Choroid plexus epithelial cell (primary cell): ENCODE measurements around the gene CDK19.

Experiments
- DNase-seq: peaks from one replicate; pipeline ENCODE4 v3.0.0-alpha.2; 2010; ENCODE audit warnings: low read depth
- H3K4me3 ChIP-seq: 2 replicates; pipeline ENCODE4 v1.5.1; 2011; ENCODE audit warnings: low read depth, mild to moderate bottlenecking, control low read depth, low read length, moderate library complexity
- TF ChIP-seq, protein P1 (sequence below): conservative IDR thresholded peaks from 2 replicates; pipeline ENCODE4 v1.5.1; 2011; ENCODE audit warnings: low read depth, mild to moderate bottlenecking, control low read depth, inconsistent platforms, low read length, moderate library complexity

Gene CDK19

DNA sequence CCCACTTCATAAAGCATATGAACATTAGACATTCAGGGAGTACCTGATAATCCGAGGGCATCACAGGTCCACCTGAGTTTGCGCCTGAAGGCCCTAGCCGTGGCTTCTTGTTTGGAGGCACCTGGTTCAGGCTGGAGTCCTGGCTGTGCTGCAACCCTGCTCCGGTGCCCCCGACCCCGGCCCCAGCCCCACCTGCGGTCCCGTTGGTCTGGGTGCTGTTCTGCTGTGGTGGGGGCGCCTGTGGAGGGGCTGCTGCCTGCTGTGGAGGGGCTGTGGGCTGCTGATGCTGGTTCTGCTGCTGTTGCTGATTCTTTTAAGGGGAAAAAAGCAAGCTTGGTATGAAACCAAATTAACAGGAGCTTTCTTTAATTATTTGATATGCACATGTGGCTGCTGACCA lies 194.2 kb downstream of the CDK19 start:
- DNase-seq, result no peak
- H3K4me3 ChIP-seq, result no peak overlapping the region
- TF ChIP-seq, protein P1, sequence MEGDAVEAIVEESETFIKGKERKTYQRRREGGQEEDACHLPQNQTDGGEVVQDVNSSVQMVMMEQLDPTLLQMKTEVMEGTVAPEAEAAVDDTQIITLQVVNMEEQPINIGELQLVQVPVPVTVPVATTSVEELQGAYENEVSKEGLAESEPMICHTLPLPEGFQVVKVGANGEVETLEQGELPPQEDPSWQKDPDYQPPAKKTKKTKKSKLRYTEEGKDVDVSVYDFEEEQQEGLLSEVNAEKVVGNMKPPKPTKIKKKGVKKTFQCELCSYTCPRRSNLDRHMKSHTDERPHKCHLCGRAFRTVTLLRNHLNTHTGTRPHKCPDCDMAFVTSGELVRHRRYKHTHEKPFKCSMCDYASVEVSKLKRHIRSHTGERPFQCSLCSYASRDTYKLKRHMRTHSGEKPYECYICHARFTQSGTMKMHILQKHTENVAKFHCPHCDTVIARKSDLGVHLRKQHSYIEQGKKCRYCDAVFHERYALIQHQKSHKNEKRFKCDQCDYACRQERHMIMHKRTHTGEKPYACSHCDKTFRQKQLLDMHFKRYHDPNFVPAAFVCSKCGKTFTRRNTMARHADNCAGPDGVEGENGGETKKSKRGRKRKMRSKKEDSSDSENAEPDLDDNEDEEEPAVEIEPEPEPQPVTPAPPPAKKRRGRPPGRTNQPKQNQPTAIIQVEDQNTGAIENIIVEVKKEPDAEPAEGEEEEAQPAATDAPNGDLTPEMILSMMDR, result no peak

- TF ChIP-seq, protein P1, result no peak
- no peak overlapping the region for H3K4me3 ChIP-seq
- DNase-seq, result no peak
Observed at GRCh38 chr6:110620065-110620464, 195.2 kb downstream of the CDK19 start.

GRCh38 chr6:110619275-110619908 lies 195.9 kb downstream of the CDK19 start:
- no peak for DNase-seq
- no peak overlapping the region for H3K4me3 ChIP-seq
- TF ChIP-seq, protein P1, result no peak

GRCh38 chr6:110618591-110619267 lies 196.5 kb downstream of the CDK19 start:
- no peak overlapping the region for H3K4me3 ChIP-seq
- TF ChIP-seq, protein P1, result peak; percentile 54
- DNase-seq, result peak; percentile 54

GRCh38 chr6:110617057-110617456 lies 198.2 kb downstream of the CDK19 start:
- DNase-seq, result peak; percentile 20

DNA sequence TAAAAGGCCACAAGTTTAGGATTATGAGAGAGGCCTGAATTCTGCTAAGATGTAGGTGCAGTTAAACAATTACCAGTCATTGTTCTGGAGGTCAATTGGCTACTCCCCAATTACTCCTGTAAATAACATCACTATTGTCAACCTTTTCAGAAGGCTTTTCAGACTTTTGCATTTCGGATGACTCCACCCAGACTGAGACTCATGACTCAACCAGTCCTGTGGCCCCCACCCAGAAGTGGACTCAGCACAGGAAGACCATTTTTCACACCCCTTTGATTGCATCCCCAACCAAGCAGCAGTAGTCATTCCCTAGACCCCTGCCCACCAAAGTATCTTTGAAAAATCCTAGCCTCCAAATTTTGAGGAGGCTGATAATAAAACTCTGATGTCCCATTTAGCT lies 199.5 kb downstream of the CDK19 start:
- DNase-seq, result no peak
- H3K4me3 ChIP-seq, result no peak overlapping the region
- TF ChIP-seq, protein P1, result no peak

More at GRCh38 chr6:110617057-110617456, 198.2 kb downstream of the CDK19 start:
- TF ChIP-seq, protein P1, result no peak
- no peak overlapping the region for H3K4me3 ChIP-seq

GRCh38 chr6:110614586-110614985 lies 200.7 kb downstream of the CDK19 start:
- DNase-seq, result no peak
- H3K4me3 ChIP-seq, result no peak overlapping the region
- TF ChIP-seq, protein P1, result no peak
